Right lobe of liver (tissue), 6 donors: Measurements from ENCODE around the gene BTK. TPM values are rescaled to one million over a fixed set of nuclear protein-coding genes. Genes with fewer than 3 reads are reported as not detected.

Experiments
- ATAC-seq, 4 donors: fragments of 200-7000 bp; cut with Tn5 transposase; one replicate each; pipeline ENCODE4 v1.9.1; 2020; ENCODE audit warnings: mild to moderate bottlenecking in 4 of 4, moderate library complexity in 4 of 4
- DNase-seq, 3 donors: peaks; one replicate each; pipeline ENCODE4 v3.0.0-alpha.2; 2020
- H3K27ac ChIP-seq, 3 donors: fragments of 200-600 bp; one replicate each; pipeline ENCODE4 v1.8.0; 2022
- H3K27me3 ChIP-seq, 2 donors: fragments of 200-600 bp; one replicate each; pipeline ENCODE4 v1.8.0; 2022
- H3K36me3 ChIP-seq, 4 donors: fragments of 200-600 bp; sonication (generic) in 1 of 4; one replicate each; pipeline versions ENCODE4 v1.5.1 to v1.8.0; 2017 to 2022; ENCODE audit warnings: control low read depth in 1 of 4
- H3K4me1 ChIP-seq, 4 donors: fragments of 200-600 bp; sonication (generic) in 1 of 4; one replicate each; pipeline versions ENCODE4 v1.5.1 to v1.8.0; 2017 to 2022; ENCODE audit warnings: control low read depth in 1 of 4
- H3K4me3 ChIP-seq, 3 donors: fragments of 200-600 bp; one replicate each; pipeline ENCODE4 v1.8.0; 2022
- H3K9me3 ChIP-seq, 4 donors: fragments of 200-600 bp; sonication (generic) in 1 of 4; one replicate each; pipeline versions ENCODE4 v1.5.1 to v1.8.0; 2017 to 2022; ENCODE audit warnings: control low read depth in 1 of 4
- POLR2A ChIP-seq: fragments of 450-650 bp; IDR thresholded peaks from one replicate; pipeline ENCODE4 v1.6.1; 2017; ENCODE audit warnings: antibody characterized with exemption, mild to moderate bottlenecking
- WGBS: methylation state at CpG from one replicate; pipeline ENCODE4 v1.1.6; 2018; ENCODE audit warnings: low coverage, low lambda C conversion rate; ENCODE audit not compliant: insufficient coverage; ENCODE audit errors: missing lambda C conversion rate; 5-methylcytosine and 5-hydroxymethylcytosine counted together
- intact Hi-C, 2 donors: fragments of 100-400 bp; cut with DNase I; formaldehyde crosslinking; loops; one replicate each; pipeline versions ENCODE4 v1.11.2 to v1.14.1; 2022
- total RNA-seq, 6 experiments: library from RNA; depleted of rRNA in 2 of 6; stranded (reverse); fragments of >200 nt in 2 of 6; fragmentation: NEBNext Ultra II Directional in 3 of 6; extraction: Animal tissue kit (Norgen Biotek cat#: 25700) in 3 of 6; gene quantifications; one replicate each; pipeline versions ENCODE4 v1.1.0 to v1.2.4, GENCODE V29; 2016 to 2023
- TF ChIP-seq, protein P1 (sequence below), 4 donors: fragments of 200-600 bp in 3 of 4; fragments of 450-650 bp in 1 of 4; IDR thresholded peaks; one replicate each; pipeline versions ENCODE4 v1.5.1 to v1.8.0; 2016 to 2022; ENCODE audit warnings: antibody characterized with exemption in 4 of 4, mild to moderate bottlenecking in 2 of 4
- donor health status: DM: no; HTN: yes; CAD: no.
- donor health status: DM: no; HTN: no; CAD: no.
- donor health status: DM: no; HTN: no; CAD: no.
- donor health status: DM: no; HTN: yes; CAD: no.
- donor health status: DM: no; HTN: yes; CAD: no.

Gene BTK
- total RNA-seq, 6 experiments from 2014 or later, result 1.1 to 4.7 (median 1.8) TPM

DNA sequence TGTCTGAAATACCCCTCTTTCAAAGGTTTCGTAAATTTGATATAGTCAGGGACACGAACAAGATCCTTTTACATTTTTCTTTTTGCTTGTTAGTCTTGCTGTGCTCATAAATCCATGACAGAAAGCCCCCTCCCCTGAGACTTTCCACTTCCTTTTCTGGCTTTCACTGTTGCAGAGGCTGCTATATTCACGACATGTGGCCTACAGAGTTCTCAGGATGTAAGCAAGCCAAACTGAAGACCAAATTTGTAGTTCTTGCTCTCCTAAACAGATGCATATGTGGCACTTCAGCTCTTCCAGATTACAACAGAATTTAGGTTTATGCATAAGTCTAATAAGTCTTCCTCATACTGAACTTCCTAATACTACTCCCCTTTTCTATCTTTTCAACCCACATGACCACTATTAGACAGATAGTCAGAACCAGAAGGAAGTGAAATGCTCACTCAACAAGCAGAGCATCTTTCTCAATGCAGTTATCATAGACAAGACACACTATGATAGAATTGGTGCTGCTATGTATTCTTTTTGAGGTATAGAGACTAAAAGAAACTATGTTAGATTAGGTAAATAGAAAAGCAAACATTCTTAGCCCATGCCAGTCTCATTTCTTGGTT, 15.0 kb downstream of the BTK start:
- 41% methylated on average over 3 of the region's 3 CpGs for WGBS
- intact Hi-C loops, result no loop called here
- peaks cover 0 to 4% of the 10 kb centered on the region in 2 donors for H3K27me3 ChIP-seq
- TF ChIP-seq, protein P1, sequence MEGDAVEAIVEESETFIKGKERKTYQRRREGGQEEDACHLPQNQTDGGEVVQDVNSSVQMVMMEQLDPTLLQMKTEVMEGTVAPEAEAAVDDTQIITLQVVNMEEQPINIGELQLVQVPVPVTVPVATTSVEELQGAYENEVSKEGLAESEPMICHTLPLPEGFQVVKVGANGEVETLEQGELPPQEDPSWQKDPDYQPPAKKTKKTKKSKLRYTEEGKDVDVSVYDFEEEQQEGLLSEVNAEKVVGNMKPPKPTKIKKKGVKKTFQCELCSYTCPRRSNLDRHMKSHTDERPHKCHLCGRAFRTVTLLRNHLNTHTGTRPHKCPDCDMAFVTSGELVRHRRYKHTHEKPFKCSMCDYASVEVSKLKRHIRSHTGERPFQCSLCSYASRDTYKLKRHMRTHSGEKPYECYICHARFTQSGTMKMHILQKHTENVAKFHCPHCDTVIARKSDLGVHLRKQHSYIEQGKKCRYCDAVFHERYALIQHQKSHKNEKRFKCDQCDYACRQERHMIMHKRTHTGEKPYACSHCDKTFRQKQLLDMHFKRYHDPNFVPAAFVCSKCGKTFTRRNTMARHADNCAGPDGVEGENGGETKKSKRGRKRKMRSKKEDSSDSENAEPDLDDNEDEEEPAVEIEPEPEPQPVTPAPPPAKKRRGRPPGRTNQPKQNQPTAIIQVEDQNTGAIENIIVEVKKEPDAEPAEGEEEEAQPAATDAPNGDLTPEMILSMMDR (IDR thresholded peaks at IDR 0.05), result no peak
- TF ChIP-seq POLR2A, result no peak
- H3K27ac ChIP-seq, result no peak overlapping the region
- no peak overlapping the region for H3K4me3 ChIP-seq
- DNase-seq, result no peak
- ATAC-seq, result no peak
- H3K4me1 ChIP-seq, result no peaks in the 10 kb centered on the region
- no peaks in the 10 kb centered on the region for H3K36me3 ChIP-seq
- no peaks in the 10 kb centered on the region for H3K9me3 ChIP-seq

DNA sequence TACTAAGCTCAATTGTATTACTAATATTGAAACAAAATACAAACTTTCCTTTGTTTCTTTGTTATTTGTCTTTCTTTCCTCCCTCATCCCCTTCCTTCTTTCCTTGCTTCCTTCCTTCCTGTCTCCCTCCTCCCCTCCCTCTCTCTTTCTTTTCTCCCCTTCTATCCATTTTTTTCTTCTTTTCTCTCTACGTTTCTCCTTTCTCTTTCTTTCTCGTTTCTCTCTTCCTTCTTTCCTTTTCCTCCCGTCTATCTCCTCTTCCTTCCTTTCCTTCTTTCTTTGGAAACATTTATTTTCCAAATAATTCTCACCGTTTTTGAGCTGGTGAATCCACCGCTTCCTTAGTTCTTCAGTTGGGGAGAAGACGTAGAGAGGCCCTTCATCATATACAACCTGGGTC, 16.3 kb downstream of the BTK start:
- DNase-seq (no peak), ATAC-seq (no peak)
- Histone ChIP-seq H3K27me3 (peaks cover 0 to 4% of the 10 kb centered on the region in 2 donors), H3K9me3 (no peaks in the 10 kb centered on the region), H3K27ac (no peak overlapping the region), H3K4me1 (no peaks in the 10 kb centered on the region), H3K36me3 (no peaks in the 10 kb centered on the region), H3K4me3 (no peak overlapping the region)
- WGBS, result 44% methylated on average over 6 of the region's 6 CpGs
- intact Hi-C loops, result no loop called here
- TF ChIP-seq, protein P1 (IDR thresholded peaks at IDR 0.05), result no peak
- no peak for TF ChIP-seq POLR2A

DNA sequence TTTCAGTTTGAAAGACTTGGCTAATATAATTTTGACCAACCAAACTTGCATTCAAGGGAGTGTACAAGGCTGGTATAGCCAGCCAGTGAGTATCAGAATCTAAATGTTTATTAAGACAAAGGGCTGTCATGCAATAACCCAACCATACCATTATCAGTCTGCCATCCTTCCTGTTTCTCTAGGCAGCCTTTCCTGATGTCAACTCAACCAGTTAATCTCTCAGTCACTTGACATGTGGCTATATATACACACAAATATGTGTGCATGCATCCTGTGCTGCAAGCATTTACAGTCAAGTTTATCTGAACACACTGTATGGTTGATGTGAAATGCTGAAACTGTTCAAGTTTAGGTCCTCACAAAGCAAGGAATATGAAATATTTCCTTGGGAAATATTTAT, 17.2 kb downstream of the BTK start:
- H3K4me3 ChIP-seq, result no peak overlapping the region
- H3K36me3 ChIP-seq, result no peaks in the 10 kb centered on the region
- no peak for ATAC-seq
- no peaks in the 10 kb centered on the region for H3K4me1 ChIP-seq
- TF ChIP-seq POLR2A, result no peak
- H3K27ac ChIP-seq, result no peak overlapping the region
- H3K9me3 ChIP-seq, result no peaks in the 10 kb centered on the region
- no peak for DNase-seq
- intact Hi-C loops, result no loop called here
- H3K27me3 ChIP-seq, result peaks cover 0 to 4% of the 10 kb centered on the region in 2 donors

DNA sequence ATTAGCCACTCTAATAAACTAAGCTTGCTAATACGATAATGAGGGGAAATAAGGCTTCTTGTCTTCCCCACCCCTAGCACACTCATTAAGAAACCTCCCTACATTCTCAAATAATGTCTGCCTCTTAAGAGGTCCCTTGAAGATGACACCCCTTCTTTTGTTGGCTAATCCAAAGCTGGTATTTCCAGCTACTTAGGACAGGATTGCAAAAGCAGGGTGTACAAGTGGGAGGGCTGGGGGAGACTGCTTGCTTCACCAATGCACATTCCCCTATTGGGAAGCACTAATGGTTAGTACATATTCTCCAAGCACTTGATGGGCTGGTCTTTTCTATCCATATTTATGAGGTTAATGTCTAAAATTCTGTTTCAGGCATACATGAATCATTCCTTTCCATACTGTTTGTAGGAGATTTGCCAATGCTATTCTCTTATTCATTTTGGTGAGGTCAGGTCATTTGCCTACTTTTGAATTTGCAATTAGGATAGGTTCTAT, 20.6 kb downstream of the BTK start:
- Histone ChIP-seq H3K9me3 (no peaks in the 10 kb centered on the region), H3K4me3 (no peak overlapping the region), H3K36me3 (no peaks in the 10 kb centered on the region), H3K27ac (no peak overlapping the region), H3K4me1 (no peaks in the 10 kb centered on the region), H3K27me3 (no peaks in the 10 kb centered on the region)
- intact Hi-C loops, result no loop called here
- ATAC-seq, result no peak
- DNase-seq, result no peak
- WGBS, result 100% methylated on average over 1 of the region's 1 CpG
- TF ChIP-seq, protein P1 (IDR thresholded peaks at IDR 0.05), result no peak

DNA sequence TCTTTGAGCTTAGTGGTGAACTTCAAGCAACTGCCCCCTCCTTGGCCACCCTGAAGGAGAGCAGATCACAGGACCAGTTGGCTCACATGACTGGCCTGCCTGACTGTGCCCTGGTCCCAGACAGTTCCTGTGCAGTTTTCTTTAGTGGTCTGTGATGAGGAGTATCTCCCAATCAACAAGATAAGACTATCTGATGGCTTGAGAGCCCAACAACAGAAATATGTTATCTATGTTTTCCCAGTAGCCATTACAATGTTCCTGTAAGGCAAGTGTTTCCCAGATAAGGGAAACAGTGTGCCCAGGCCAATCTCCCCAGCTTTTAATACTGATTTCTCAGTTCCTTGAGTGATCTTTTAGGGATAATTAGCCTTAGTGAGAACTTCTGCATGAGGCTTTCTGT, 23.2 kb downstream of the BTK start:
- DNase-seq (no peak), ATAC-seq (no peak)
- Histone ChIP-seq H3K36me3 (no peaks in the 10 kb centered on the region), H3K27ac (no peak overlapping the region), H3K4me1 (no peaks in the 10 kb centered on the region), H3K4me3 (no peak overlapping the region), H3K9me3 (no peaks in the 10 kb centered on the region), H3K27me3 (no peaks in the 10 kb centered on the region)
- intact Hi-C loops, result no loop called here
- TF ChIP-seq, protein P1 (IDR thresholded peaks at IDR 0.05), result no peak
- no peak for TF ChIP-seq POLR2A
